ENCODE data around the gene HIVEP3.
"Not testable (repeated sequence)": the region's sequence is repeated elsewhere in the genome, so short reads cannot be mapped to it uniquely, and the experiment has no call there.

The HIVEP3 gene

GRCh38 chr1:41918450-41919043 is at the start of gene HIVEP3:
HIVEP3 (minus strand) TSS chr1:41918922.
- peak; percentile 47 for DNase-seq

GRCh38 chr1:41964400-41964799 is 45.7 kb upstream of the HIVEP3 start:
- no peak for DNase-seq

- DNase-seq: no peak
These were observed 44.9 kb upstream of the HIVEP3 start for GRCh38 chr1:41963636-41964035.

GRCh38 chr1:41958015-41958673 is 39.4 kb upstream of the HIVEP3 start:
- no peak for DNase-seq

- DNase-seq: no peak
These were observed 38.8 kb upstream of the HIVEP3 start for GRCh38 chr1:41957568-41957967.

GRCh38 chr1:41955461-41956159 is 36.9 kb upstream of the HIVEP3 start:
- peak; percentile 20 for DNase-seq

- DNase-seq: peak; percentile 45
These were observed 35.8 kb upstream of the HIVEP3 start for GRCh38 chr1:41954533-41954944.

- no peak for DNase-seq
These were observed 34.6 kb upstream of the HIVEP3 start for GRCh38 chr1:41953291-41953690.

GRCh38 chr1:41952208-41952607 is 33.5 kb upstream of the HIVEP3 start:
- no peak for DNase-seq

GRCh38 chr1:41951492-41951891 is 32.8 kb upstream of the HIVEP3 start:
- not testable (repeated sequence) for DNase-seq

GRCh38 chr1:41950820-41951219 is 32.1 kb upstream of the HIVEP3 start:
- DNase-seq: no peak

- not testable (repeated sequence) for DNase-seq
These were observed 27.2 kb upstream of the HIVEP3 start for GRCh38 chr1:41945946-41946345.

- no peak for DNase-seq
These were observed 25.0 kb upstream of the HIVEP3 start for GRCh38 chr1:41943717-41944116.

- no peak for DNase-seq
These were observed 23.6 kb upstream of the HIVEP3 start for GRCh38 chr1:41942278-41942677.

- no peak for DNase-seq
These were observed 22.7 kb upstream of the HIVEP3 start for GRCh38 chr1:41941381-41941780.

- DNase-seq: no peak
These were observed 20.5 kb upstream of the HIVEP3 start for GRCh38 chr1:41939194-41939593.

GRCh38 chr1:41936107-41936506 is 17.4 kb upstream of the HIVEP3 start:
- DNase-seq: no peak

- no peak for DNase-seq
These were observed 16.5 kb upstream of the HIVEP3 start for GRCh38 chr1:41935226-41935625.

GRCh38 chr1:41933106-41933505 is 14.4 kb upstream of the HIVEP3 start:
- DNase-seq: no peak

GRCh38 chr1:41931578-41931977 is 12.9 kb upstream of the HIVEP3 start:
- DNase-seq: no peak

GRCh38 chr1:41927118-41927517 is 8.4 kb upstream of the HIVEP3 start:
- no peak for DNase-seq

GRCh38 chr1:41925712-41926111 is 7.0 kb upstream of the HIVEP3 start:
- peak; percentile 31 for DNase-seq

GRCh38 chr1:41924911-41925310 is 6.2 kb upstream of the HIVEP3 start:
- DNase-seq: no peak

- DNase-seq: not testable (repeated sequence)
These were observed 2.5 kb upstream of the HIVEP3 start for GRCh38 chr1:41921271-41921670.
